HG02763 (cell line): ENCODE measurements around the gene CST3.
"Not testable (repeated sequence)": the region's sequence is repeated elsewhere in the genome, so short reads cannot be mapped to it uniquely, and the experiment has no call there.

ENCODE experiments used
- ATAC-seq: cut with Tn5 transposase; IDR thresholded peaks from one replicate; pipeline ENCODE4 v1.9.1; 2021; ENCODE audit warnings: mild to moderate bottlenecking, moderate library complexity; ENCODE audit not compliant: unreplicated experiment

Gene CST3

GRCh38 chr20:23662276-23662870 lies 24.6 kb upstream of the CST3 start:
- no peak for ATAC-seq

- ATAC-seq: no peak
Measured at GRCh38 chr20:23661002-23661429, 23.3 kb upstream of the CST3 start.

- ATAC-seq: no peak
Measured at GRCh38 chr20:23659989-23660837, 22.5 kb upstream of the CST3 start.

GRCh38 chr20:23659610-23659988 lies 21.8 kb upstream of the CST3 start:
- ATAC-seq: not testable (repeated sequence)

- no peak for ATAC-seq
Measured at GRCh38 chr20:23658989-23659609, 21.3 kb upstream of the CST3 start.

GRCh38 chr20:23658336-23658735 lies 20.6 kb upstream of the CST3 start:
- no peak for ATAC-seq

GRCh38 chr20:23657202-23657601 lies 19.4 kb upstream of the CST3 start:
- ATAC-seq: no peak

- no peak for ATAC-seq
Measured at GRCh38 chr20:23656372-23656771, 18.6 kb upstream of the CST3 start.

- no peak for ATAC-seq
Measured at GRCh38 chr20:23655491-23656211, 17.9 kb upstream of the CST3 start.

GRCh38 chr20:23654717-23655116 lies 17.0 kb upstream of the CST3 start:
- ATAC-seq: no peak

- no peak for ATAC-seq
Measured at GRCh38 chr20:23654000-23654399, 16.2 kb upstream of the CST3 start.

- no peak for ATAC-seq
Measured at GRCh38 chr20:23653400-23653938, 15.7 kb upstream of the CST3 start.

GRCh38 chr20:23652926-23653325 lies 15.2 kb upstream of the CST3 start:
- ATAC-seq: no peak

- no peak for ATAC-seq
Measured at GRCh38 chr20:23652371-23652770, 14.6 kb upstream of the CST3 start.

GRCh38 chr20:23651117-23651516 lies 13.4 kb upstream of the CST3 start:
- no peak for ATAC-seq

- ATAC-seq: no peak
Measured at GRCh38 chr20:23649830-23650417, 12.2 kb upstream of the CST3 start.

- ATAC-seq: no peak
Measured at GRCh38 chr20:23649242-23649641, 11.5 kb upstream of the CST3 start.

- no peak for ATAC-seq
Measured at GRCh38 chr20:23647346-23647745, 9.6 kb upstream of the CST3 start.

- ATAC-seq: no peak
Measured at GRCh38 chr20:23646106-23646873, 8.5 kb upstream of the CST3 start.

- no peak for ATAC-seq
Measured at GRCh38 chr20:23645575-23645974, 7.8 kb upstream of the CST3 start.
